Stomach smooth muscle (tissue), 2 donors: ENCODE measurements around the gene SYTL2.

Experiments used
- H3K27ac ChIP-seq: one replicate; pipeline ENCODE4 v1.7.0; 2013; ENCODE audit warnings: mild to moderate bottlenecking, low read length, inconsistent platforms
- H3K27me3 ChIP-seq, 2 donors: one replicate each; pipeline ENCODE4 v1.7.0; 2013; ENCODE audit warnings: low read length in 2 of 2; ENCODE audit not compliant: insufficient read depth in 2 of 2, control insufficient read depth in 1 of 2
- H3K36me3 ChIP-seq, 2 donors: one replicate each; pipeline ENCODE4 v1.7.0; 2013; ENCODE audit warnings: low read length in 2 of 2; ENCODE audit not compliant: control insufficient read depth in 2 of 2, insufficient read depth in 2 of 2
- H3K4me1 ChIP-seq: one replicate; pipeline ENCODE4 v1.7.0; 2013; ENCODE audit warnings: low read length; ENCODE audit not compliant: control insufficient read depth, insufficient read depth
- H3K4me3 ChIP-seq, 2 donors: one replicate each; pipeline ENCODE4 v1.7.0; 2013; ENCODE audit warnings: low read length in 2 of 2
- H3K9ac ChIP-seq, 2 donors: one replicate each; pipeline ENCODE4 v1.7.0; 2013; ENCODE audit warnings: low read length in 2 of 2, mild to moderate bottlenecking in 1 of 2
- H3K9me3 ChIP-seq, 2 donors: one replicate each; pipeline ENCODE4 v1.7.0; 2013; ENCODE audit warnings: low read length in 2 of 2; ENCODE audit not compliant: control insufficient read depth in 2 of 2
- donor health status: healthy.
- donor health status: Pancreatic carcinoma.

SYTL2 gene

GRCh38 chr11:85647604-85648299, 163.2 kb downstream of the SYTL2 start, which contains the start of gene TMEM126A:
TSS of gene TMEM126A (plus strand) at chr11:85647967. CDS start at chr11:85650256, 2,289 bp downstream.
- peaks cover 7% of the 10 kb centered on the region for H3K4me1 ChIP-seq
- peak within 1 kb of the TSS; percentile 76 for H3K27ac ChIP-seq
- H3K4me3 ChIP-seq: peak within 1 kb of the TSS; percentile 88 to 92
- no peaks in the 10 kb centered on the region for H3K9me3 ChIP-seq
- no peaks in the 10 kb centered on the region for H3K27me3 ChIP-seq
- no peaks in the 10 kb centered on the region for H3K36me3 ChIP-seq
- peak within 1 kb of the TSS; percentile 66 to 93 for H3K9ac ChIP-seq

DNA sequence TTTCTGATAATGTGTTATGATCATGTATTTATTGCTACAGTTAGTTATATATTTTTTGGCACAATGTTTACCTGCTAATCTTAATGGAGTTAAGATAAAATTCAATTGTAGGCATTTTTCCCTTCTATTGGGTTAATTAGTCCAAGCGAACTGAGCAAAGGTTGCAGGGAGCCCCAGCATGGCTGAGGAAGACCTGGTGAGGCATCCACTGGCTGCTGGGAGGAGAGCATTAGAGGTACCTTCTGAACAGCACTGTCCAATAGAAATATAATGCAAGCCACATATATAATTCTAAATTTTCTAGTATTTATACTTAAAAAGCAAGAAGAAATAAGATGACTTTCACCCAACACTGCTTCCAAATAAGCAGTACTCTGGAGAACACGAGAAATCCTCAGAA, 163.9 kb downstream of the SYTL2 start:
- Histone ChIP-seq H3K4me3 (peak overlapping the region; percentile 88 to 92), H3K9me3 (no peaks in the 10 kb centered on the region), H3K9ac (peak overlapping the region; percentile 66 to 93), H3K27ac (peak overlapping the region; percentile 76), H3K27me3 (no peaks in the 10 kb centered on the region), H3K4me1 (peaks cover 7% of the 10 kb centered on the region), H3K36me3 (no peaks in the 10 kb centered on the region)
